HepG2 (cell line): ENCODE measurements around the gene KRTAP3-3. TPM values are rescaled to one million over a fixed set of nuclear protein-coding genes. Genes with fewer than 3 reads are reported as not detected.
A peak's percentile ranks its signal among the peaks of the same experiment; 100 is the strongest.

Source experiments
- ARHGAP35 ChIP-seq: sonication (generic); formaldehyde crosslinking; IDR thresholded peaks from 2 replicates; pipeline ENCODE4 v1.9.0; 2022; ENCODE audit warnings: mild to moderate bottlenecking, inconsistent platforms, moderate library complexity, missing genetic modification reagents, borderline replicate concordance
- ELF3 ChIP-seq: IDR thresholded peaks from 2 replicates; pipeline ENCODE4 v1.6.1; 2016; ENCODE audit warnings: missing genetic modification reagents, missing compliant biosample characterization
- FOXP4 ChIP-seq: sonication (generic); formaldehyde crosslinking; IDR thresholded peaks from 2 replicates; pipeline ENCODE4 v1.4.0; 2020; ENCODE audit warnings: missing genetic modification reagents
- HDAC2 ChIP-seq: sonication (generic); formaldehyde crosslinking; IDR thresholded peaks from 2 replicates; pipeline ENCODE4 v1.4.0; 2020; ENCODE audit warnings: missing genetic modification reagents
- LBX2 ChIP-seq: sonication (generic); formaldehyde crosslinking; IDR thresholded peaks from 2 replicates; pipeline ENCODE4 v1.5.0; 2020; ENCODE audit warnings: missing genetic modification reagents, mild to moderate bottlenecking, borderline replicate concordance
- SPEN ChIP-seq: sonication (generic); formaldehyde crosslinking; IDR thresholded peaks from 2 replicates; pipeline ENCODE4 v1.5.1; 2020; ENCODE audit warnings: low read depth, mild to moderate bottlenecking, missing genetic modification reagents
- THAP9 ChIP-seq: sonication (generic); formaldehyde crosslinking; IDR thresholded peaks from 2 replicates; pipeline ENCODE4; 2020; ENCODE audit warnings: missing genetic modification reagents, mild to moderate bottlenecking, borderline replicate concordance
- ZNF142 ChIP-seq: sonication (generic); formaldehyde crosslinking; IDR thresholded peaks from 2 replicates; pipeline ENCODE4 v1.4.0; 2020; ENCODE audit warnings: missing genetic modification reagents
- ZNF317 ChIP-seq: sonication (generic); formaldehyde crosslinking; IDR thresholded peaks from 2 replicates; pipeline ENCODE4 v1.5.0; 2020; ENCODE audit warnings: mild to moderate bottlenecking, missing genetic modification reagents
- ZNF430 ChIP-seq: sonication (generic); formaldehyde crosslinking; IDR thresholded peaks from 2 replicates; pipeline ENCODE4 v1.9.0; 2021; ENCODE audit warnings: mild to moderate bottlenecking, missing genetic modification reagents
- ZNF496 ChIP-seq: sonication (generic); formaldehyde crosslinking; IDR thresholded peaks from 2 replicates; pipeline ENCODE4 v1.8.1; 2023; ENCODE audit warnings: mild to moderate bottlenecking, moderate library complexity, missing genetic modification reagents; ENCODE audit not compliant: insufficient replicate concordance
- ZNF574 ChIP-seq: sonication (generic); formaldehyde crosslinking; IDR thresholded peaks from 2 replicates; pipeline ENCODE4 v1.4.0; 2020; ENCODE audit warnings: missing genetic modification reagents
- ZNF614 ChIP-seq: IDR thresholded peaks from 2 replicates; pipeline ENCODE4 v1.6.1; 2018; ENCODE audit warnings: missing biosample characterization, missing genetic modification reagents, inconsistent platforms, borderline replicate concordance
- polyA plus RNA-seq, 8 experiments: library from polyadenylated mRNA; depleted of rRNA in 3 of 8; stranded (reverse) in 7 of 8; unstranded in 1 of 8; fragments of >200 nt; fragmentation: Illumina TruSeq in 4 of 8; extraction: Trizol in 4 of 8; gene quantifications; 2 replicates each; pipeline versions ENCODE4 v1.2.1 to v1.2.3, GENCODE V29; 2011 to 2016; ENCODE audit warnings: low read depth in 4 of 8, missing spikeins in 1 of 8, mixed read lengths in 1 of 8; ENCODE audit not compliant: insufficient read depth in 1 of 8
- total RNA-seq, 5 experiments: library from RNA; depleted of rRNA; stranded (reverse); fragments of >200 nt; fragmentation: Illumina TruSeq; extraction: Trizol; gene quantifications; 2 replicates each; pipeline ENCODE4 v1.2.3, GENCODE V29; 2016; ENCODE audit warnings: low read depth in 1 of 5

The KRTAP3-3 gene
- total and polyA plus RNA-seq, 2 of the 13 experiments (the other 11 are each of a cell fraction or from before 2014, with no cell fraction given): not detected

GRCh38 chr17:40956401-40957254 lies 37.3 kb downstream of the KRTAP3-3 start (continued):
- TF ChIP-seq FOXP4 (CRISPR knock-in tag) (peak; percentile 99), ARHGAP35 (no peak), ZNF574 (CRISPR knock-in tag) (peak; percentile 63; the same call in 1 of the 2 replicates), ZNF430 (peak; percentile 83), ZNF142 (no peak), SPEN (CRISPR knock-in tag) (peak; percentile 84), ZNF614 (peak; percentile 99), HDAC2 (CRISPR knock-in tag) (peak; percentile 100), THAP9 (no peak), ELF3 (CRISPR knock-in tag) (peak; percentile 100), ZNF317 (CRISPR knock-in tag) (peak; percentile 99), LBX2 (no peak), ZNF496 (no peak)
